ENCODE results near the gene ANGPTL2.

Gene ANGPTL2

DNA sequence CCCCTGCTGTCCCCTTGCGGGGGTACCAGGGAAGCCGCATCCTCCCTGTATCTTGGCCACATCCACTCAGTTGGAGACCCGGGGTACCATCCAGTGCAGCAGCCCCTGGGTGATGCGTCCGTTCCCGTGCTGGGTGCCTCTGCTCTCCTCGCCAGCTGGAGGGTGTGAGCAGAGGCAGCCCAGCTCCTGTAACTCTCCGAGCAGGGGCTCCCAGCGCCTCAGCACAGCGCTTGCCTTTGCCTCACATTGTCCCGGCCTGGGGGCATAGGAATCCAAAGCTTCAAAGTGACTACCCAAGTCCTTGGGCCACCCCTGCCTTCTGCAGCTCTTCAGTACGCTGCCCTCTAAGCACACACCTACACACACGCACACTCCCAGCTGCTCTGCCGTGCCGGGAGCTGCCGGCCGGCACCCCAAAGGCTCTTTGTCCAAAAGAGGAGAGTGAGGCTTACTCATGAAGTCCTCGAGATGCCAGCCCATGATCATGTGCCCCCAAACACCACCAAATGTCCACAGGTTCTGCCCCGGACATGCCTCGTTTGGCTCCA is 733 bp downstream of the ANGPTL2 start:
- in situ Hi-C loops (cut with MboI; ENCODE audit: low sequenced_read_pairs) = no loop called here

DNA sequence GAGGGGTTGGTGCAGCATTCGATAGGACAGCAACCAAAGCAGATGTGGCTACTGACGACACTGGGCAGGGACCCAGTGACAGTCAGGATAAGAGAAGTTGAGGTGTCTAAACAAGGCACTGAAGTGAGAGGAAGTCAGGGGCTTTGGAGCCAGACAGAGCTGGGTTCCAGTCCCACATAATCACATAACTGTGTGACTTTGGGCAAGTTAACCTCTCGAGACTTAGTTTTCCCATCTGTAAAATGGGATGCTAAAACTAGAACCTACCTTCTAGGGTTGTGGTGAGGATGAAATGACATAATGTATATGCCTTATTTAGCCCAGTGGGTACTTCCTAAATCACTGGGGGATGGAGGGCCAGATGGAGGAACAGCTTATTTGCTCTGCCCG is 3.1 kb downstream of the ANGPTL2 start:
- in situ Hi-C loops (cut with MboI; ENCODE audit: low sequenced_read_pairs) = no loop called here

- in situ Hi-C loops (cut with MboI; ENCODE audit: low sequenced_read_pairs) = no loop called here
These were observed 3.7 kb downstream of the ANGPTL2 start for GRCh38 chr9:127118597-127119319.

- in situ Hi-C loops (cut with MboI; ENCODE audit: low sequenced_read_pairs) = no loop called here
These were observed 4.6 kb downstream of the ANGPTL2 start for GRCh38 chr9:127117801-127118200.

- in situ Hi-C loops (cut with MboI; ENCODE audit: low sequenced_read_pairs) = no loop called here
These were observed 5.5 kb downstream of the ANGPTL2 start for GRCh38 chr9:127116957-127117356.

DNA sequence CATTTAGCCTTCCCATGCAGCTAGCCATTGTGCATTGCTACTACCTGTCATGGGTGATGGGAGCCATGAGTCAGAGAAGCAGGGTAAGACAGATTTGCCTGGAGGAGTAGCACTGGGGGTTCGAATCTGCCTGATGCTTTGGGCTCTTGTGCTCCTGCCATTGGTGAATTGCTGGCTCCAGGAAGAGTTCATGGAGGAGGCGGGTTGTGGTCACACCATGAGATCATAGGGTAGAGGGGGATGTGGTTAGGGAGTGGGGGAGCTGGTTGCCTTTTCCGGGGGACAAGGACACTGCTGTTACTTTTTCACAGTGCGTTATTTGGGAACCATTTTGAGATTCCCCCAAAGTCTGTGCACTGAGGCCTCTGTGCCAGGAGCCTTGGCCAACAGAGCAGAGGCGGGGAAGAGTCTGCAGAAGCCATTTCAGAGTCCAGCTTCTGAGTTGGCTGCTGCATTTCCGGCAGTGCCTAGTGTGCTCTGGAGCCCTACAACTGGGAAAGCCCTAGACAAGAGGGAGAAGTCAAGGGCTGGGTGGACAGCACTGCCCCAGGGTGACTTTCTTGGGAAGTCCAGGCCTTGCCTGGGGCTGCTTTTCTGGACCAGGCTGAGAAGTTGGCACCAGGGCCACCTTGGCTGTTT is 6.2 kb downstream of the ANGPTL2 start:
- in situ Hi-C loops (cut with MboI; ENCODE audit: low sequenced_read_pairs) = no loop called here

GRCh38 chr9:127114606-127115005 is 7.8 kb downstream of the ANGPTL2 start:
- in situ Hi-C loops (cut with MboI; ENCODE audit: low sequenced_read_pairs) = no loop called here

DNA sequence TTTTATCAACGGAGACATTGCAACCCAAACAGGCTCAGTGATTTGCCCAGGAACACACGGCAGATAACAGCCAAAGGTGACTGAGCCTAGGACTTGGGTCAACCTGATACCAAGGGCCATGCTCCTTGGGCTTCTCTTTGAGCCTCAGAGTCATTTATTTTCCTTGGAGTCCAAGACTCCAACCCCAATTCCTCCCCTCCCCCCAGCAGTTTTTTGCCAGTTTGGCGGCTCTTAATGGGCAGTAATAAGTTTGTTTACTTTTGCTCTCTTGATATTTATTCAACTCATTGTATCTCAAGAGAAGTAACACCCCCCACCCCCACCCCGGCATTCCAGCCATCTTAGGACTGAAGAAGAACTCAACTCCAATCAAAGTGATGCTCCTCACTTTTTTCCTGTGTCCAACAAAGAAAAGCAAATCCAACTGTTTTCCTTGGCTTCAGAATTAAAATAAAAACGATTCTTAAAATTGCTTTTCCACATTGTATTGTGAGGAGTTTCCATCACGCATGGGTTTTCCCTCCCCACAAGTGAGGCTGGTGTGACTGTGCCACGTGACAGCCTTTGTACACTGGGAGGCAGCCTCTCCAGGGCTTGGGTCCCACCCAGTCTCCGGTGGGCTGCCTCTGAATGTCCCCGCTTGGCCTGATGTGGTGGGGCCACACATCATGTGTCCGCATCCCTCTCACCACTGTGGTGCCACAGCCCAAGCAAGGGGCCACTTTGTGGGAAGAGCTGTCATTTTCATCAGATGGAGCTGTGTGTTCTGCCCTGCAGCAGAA is 9.1 kb downstream of the ANGPTL2 start:
- in situ Hi-C loops (cut with MboI; ENCODE audit: low sequenced_read_pairs) = no loop called here

GRCh38 chr9:127112735-127113161 is 9.7 kb downstream of the ANGPTL2 start:
- in situ Hi-C loops (cut with MboI; ENCODE audit: low sequenced_read_pairs) = no loop called here

DNA sequence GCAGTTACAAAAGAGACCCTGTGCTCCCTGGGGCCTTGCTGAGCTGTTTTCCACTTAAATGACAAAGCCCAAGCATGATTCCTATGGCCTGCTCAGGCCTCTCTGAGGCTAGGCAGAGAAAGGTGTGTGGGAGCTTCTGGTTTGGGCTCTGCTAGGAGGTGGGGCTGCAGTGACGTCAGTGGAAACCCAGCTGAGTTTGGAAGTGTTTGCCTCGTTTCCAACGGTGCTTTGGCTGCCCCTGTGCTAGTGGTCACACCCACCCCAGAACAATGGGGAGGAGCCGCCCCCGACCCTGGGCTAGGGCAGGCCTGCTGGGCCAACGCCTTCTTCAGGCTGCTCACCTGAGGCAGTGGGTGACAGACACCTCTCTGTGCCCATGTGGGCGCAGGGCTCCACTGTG is 10.4 kb downstream of the ANGPTL2 start:
- in situ Hi-C loops (cut with MboI; ENCODE audit: low sequenced_read_pairs) = no loop called here

GRCh38 chr9:127109212-127109711 is 13.2 kb downstream of the ANGPTL2 start:
- in situ Hi-C loops (cut with MboI; ENCODE audit: low sequenced_read_pairs) = no loop called here

DNA sequence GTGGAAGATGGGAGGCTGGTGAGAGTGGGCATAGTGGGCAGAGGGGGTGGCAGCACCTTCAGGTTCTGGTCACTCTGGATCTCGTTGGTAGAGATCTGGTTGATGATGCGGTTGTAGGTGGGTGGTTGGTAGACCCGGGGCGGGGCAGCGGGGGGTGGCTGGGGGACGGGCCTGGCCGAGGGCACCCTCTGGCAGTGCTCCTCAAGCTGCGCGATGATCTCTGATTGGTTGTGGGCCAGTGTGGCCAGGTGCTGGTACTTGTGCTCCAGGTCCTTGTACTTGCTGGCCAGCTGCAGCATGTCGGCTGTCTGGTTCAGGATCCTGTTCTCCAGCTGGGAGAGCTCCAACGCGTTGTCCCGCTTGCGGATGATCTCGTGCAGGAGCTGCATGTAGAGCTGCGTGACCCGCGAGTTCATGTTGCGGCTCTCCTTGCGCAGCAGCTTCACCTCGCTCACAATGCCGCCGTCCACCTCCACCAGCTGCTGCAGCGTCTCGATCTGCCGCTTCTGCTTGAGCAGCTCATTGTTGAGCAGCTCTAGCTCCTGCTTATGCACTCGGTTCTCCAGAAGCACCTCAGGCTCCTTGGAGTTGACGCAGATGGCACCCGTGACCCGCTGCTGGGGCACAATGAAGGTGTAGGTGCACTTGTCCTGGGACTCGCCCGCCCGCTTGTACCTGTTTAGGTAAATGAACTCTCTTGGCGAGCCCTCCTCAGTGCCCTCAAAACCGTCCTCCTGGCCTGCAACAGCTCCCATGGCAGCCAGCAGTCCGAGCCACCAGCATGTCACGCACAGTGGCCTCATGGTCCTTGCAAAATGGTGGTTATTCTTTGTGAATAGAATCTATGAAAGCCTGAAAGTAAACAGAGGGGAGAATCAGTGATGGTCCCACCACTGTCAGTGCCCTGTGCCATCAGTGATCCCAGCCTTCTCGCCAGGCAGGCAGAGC is 14.2 kb downstream of the ANGPTL2 start:
- in situ Hi-C loops (cut with MboI; ENCODE audit: low sequenced_read_pairs) = no loop called here

DNA sequence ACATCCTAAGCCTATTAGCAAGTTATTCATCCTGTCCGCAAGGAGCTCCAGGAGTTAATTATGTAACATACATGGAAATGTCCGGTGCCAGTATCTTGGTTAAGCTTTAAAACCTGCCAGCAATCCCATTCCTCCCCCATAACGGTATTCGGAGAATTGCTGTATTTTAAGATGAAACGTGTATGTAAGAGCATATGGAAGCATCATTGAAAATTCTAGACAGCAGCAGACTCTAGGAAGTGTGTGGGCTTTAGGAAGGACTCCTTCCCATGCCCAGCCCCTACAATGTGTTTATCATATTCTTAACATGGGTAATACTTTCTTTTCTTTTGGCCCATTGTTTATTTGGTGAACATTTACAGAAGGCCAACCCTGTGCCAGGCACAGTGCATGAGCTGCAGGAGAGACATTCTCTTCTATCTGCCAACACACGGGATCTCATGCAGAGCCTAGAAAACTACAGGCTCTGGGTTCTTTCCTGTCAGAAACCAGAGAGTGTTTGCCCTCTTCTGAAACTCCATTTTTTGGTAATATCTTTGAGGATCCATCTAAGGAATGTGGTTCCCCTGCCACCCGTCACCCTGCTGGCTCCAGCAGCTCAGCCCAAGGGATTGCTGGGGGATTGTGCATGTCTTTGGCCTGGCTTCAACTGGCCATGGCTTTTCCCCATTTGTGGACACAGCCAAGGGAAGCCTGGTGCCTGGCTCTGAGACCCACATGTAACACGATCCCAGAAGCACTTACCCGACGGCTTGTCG is 15.1 kb downstream of the ANGPTL2 start:
- in situ Hi-C loops (cut with MboI; ENCODE audit: low sequenced_read_pairs) = no loop called here

DNA sequence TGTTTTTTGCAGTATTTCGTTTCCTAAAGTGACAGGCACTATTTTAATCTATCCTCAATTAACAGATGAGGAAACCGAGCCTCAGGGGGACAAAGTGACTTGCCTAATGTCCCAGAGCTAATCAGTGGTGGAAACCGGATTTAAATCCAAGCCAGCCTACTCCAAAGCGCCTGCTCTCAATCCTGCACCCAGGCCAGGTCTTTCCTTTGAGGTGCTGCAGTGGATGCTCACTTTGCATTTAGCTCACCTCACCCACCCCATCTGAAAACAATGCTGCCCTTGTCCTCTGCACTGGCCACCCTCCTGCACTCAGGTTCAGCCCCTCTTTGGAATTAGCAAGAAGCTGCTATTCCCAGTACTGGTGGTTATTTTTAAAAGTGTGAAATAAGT is 16.0 kb downstream of the ANGPTL2 start:
- in situ Hi-C loops (cut with MboI; ENCODE audit: low sequenced_read_pairs) = no loop called here

DNA sequence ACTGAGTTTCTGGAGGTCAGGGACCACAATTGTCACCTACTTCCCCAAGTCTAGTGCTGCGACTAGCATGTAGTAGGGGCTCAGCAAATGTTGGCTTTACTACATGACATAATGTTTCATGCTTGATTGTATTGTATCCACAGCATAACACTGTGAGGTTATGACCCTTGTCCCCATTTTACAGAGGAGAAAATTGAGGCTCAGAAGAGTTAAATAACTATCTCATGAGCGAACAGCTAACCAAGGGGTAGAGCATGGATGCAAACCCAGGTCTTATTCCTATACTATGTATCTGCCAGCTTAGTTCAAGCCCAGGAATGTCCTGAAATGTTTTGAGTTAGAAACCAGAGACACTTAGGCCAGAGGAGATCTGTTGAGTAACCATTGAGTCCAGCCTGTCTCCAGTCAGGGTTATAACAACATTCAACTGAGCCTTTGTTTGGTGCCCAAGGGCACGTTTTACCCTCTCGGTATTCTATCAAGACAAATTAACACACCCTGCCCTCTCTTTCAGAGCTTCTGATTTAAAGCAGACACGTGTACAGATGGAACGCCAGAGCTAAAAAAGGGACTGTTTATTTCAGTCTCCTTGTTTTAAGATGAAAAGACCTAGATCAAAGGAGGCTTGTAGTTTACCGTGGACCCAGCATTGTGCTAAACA is 16.5 kb downstream of the ANGPTL2 start:
- in situ Hi-C loops (cut with MboI; ENCODE audit: low sequenced_read_pairs) = no loop called here

GRCh38 chr9:127104581-127105311 is 17.7 kb downstream of the ANGPTL2 start:
- in situ Hi-C loops (cut with MboI; ENCODE audit: low sequenced_read_pairs) = no loop called here

DNA sequence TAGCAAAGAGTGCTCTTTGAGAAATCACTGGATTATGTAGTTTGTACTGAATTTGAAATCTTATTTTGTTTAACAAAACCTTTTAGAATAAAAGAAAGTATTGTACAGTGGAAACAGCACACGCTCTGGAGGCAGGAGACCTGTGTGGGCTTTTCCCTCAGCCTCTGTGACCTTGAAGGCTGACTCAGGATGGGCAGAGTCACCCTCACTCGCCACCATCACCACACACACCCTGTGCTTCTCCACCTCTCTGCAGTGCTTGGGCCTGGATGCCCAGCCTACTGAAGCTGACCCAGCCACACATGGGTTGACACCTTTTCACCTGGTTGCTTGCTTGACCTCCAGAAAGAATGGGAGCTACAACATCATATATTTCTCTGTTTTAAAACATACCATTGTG is 19.6 kb downstream of the ANGPTL2 start:
- in situ Hi-C loops (cut with MboI; ENCODE audit: low sequenced_read_pairs) = no loop called here

DNA sequence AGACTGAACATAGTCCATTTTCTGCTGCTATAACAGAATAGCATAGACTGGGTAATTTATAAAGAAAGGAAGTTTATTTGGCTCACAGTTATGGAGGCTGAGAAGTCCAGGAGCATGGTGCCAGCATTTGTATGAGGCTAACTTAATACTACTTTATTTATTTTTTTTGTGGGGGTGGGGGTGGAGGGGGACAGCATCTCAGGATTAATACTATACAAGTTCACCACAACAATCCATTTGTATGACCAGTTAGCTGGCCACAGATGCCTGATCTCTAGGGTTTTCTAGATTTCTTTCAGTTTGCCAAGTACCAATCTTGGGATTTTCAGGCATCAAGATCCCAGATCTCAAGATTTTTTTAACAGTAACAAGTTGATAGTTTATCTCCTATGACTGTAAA is 20.3 kb downstream of the ANGPTL2 start:
- in situ Hi-C loops (cut with MboI; ENCODE audit: low sequenced_read_pairs) = no loop called here
